Neuronal stem cell (in vitro differentiated cells): ENCODE data around the gene CCDC141.

Experiments used
- DNase-seq: peaks from one replicate; pipeline ENCODE4 v3.0.0-alpha.2; 2013; ENCODE audit warnings: low spot score
- H2AFZ ChIP-seq: one replicate; pipeline ENCODE4 v1.6.1; 2013; ENCODE audit warnings: mild to moderate bottlenecking, low read length, inconsistent platforms
- H2AK5ac ChIP-seq: 2 replicates; pipeline ENCODE4 v1.6.1; 2013; ENCODE audit warnings: low read depth, mild to moderate bottlenecking, inconsistent platforms, low read length, moderate library complexity, mixed read lengths
- H2BK120ac ChIP-seq: 2 replicates; pipeline ENCODE4 v1.6.1; 2013; ENCODE audit warnings: low read depth, mild to moderate bottlenecking, inconsistent platforms, low read length, moderate library complexity, mixed read lengths
- H2BK12ac ChIP-seq: one replicate; pipeline ENCODE4 v1.6.1; 2013; ENCODE audit warnings: low read length, inconsistent platforms
- H2BK15ac ChIP-seq: 2 replicates; pipeline ENCODE4 v1.6.1; 2013; ENCODE audit warnings: mild to moderate bottlenecking, low read length, inconsistent platforms, mixed read lengths
- H2BK5ac ChIP-seq: one replicate; pipeline ENCODE4 v1.6.1; 2013; ENCODE audit warnings: inconsistent platforms, mild to moderate bottlenecking, low read length, moderate library complexity
- H3K14ac ChIP-seq: one replicate; pipeline ENCODE4 v1.6.1; 2013; ENCODE audit warnings: low read length, inconsistent platforms
- H3K18ac ChIP-seq: 2 replicates; pipeline ENCODE4 v1.6.1; 2013; ENCODE audit warnings: low read length, inconsistent platforms
- H3K23ac ChIP-seq: 2 replicates; pipeline ENCODE4 v1.6.1; 2013; ENCODE audit warnings: low read depth, mild to moderate bottlenecking, mixed read lengths, low read length, inconsistent platforms; ENCODE audit not compliant: poor library complexity
- H3K27ac ChIP-seq: replicated peaks from 3 replicates; pipeline ENCODE4 v1.5.1; 2013; ENCODE audit warnings: low read length, inconsistent platforms
- H3K27me3 ChIP-seq, 3 experiments: 2 replicates each; pipeline ENCODE4 v1.6.1; 2013; ENCODE audit warnings: low read length in 3 of 3, mild to moderate bottlenecking in 2 of 3, inconsistent platforms in 1 of 3, low read depth in 1 of 3, mixed read lengths in 1 of 3, moderate library complexity in 1 of 3; ENCODE audit not compliant: control insufficient read depth in 3 of 3, insufficient read depth in 3 of 3
- H3K36me3 ChIP-seq, 2 donors: replicated peaks in 1 of 2; 2 replicates each; pipeline ENCODE4 v1.6.1; 2013; ENCODE audit warnings: low read length in 2 of 2; ENCODE audit not compliant: control insufficient read depth in 2 of 2, insufficient read depth in 2 of 2
- H3K4ac ChIP-seq: 2 replicates; pipeline ENCODE4 v1.6.1; 2013; ENCODE audit warnings: inconsistent platforms, mild to moderate bottlenecking, low read length, moderate library complexity
- H3K4me1 ChIP-seq, 2 donors: 1 replicate in 1 of 2; 2 replicates in 1 of 2; pipeline ENCODE4 v1.6.1; 2013; ENCODE audit warnings: low read length in 2 of 2, low read depth in 1 of 2; ENCODE audit not compliant: control insufficient read depth in 2 of 2, insufficient read depth in 1 of 2
- H3K4me2 ChIP-seq: one replicate; pipeline ENCODE4 v1.6.1; 2013; ENCODE audit warnings: mild to moderate bottlenecking, low read length, inconsistent platforms; ENCODE audit not compliant: insufficient read depth, poor library complexity, severe bottlenecking
- H3K4me3 ChIP-seq, 2 donors: 2 replicates each; pipeline ENCODE4 v1.5.1; 2013; ENCODE audit warnings: low read length in 2 of 2, mild to moderate bottlenecking in 2 of 2, inconsistent platforms in 1 of 2, moderate library complexity in 1 of 2
- H3K79me1 ChIP-seq: one replicate; pipeline ENCODE4 v1.6.1; 2013; ENCODE audit warnings: low read depth, mild to moderate bottlenecking, inconsistent platforms, low read length, moderate library complexity
- H3K9ac ChIP-seq: one replicate; pipeline ENCODE4 v1.6.1; 2013; ENCODE audit warnings: mild to moderate bottlenecking, low read depth, low read length, inconsistent platforms; ENCODE audit not compliant: poor library complexity
- H3K9me3 ChIP-seq, 2 donors: replicated peaks in 1 of 2; 2 replicates each; pipeline versions ENCODE3 to v1.6.1; 2013; ENCODE audit warnings: low read length in 2 of 2, mild to moderate bottlenecking in 2 of 2, inconsistent platforms in 1 of 2, low read depth in 1 of 2, mixed read lengths in 1 of 2, moderate library complexity in 1 of 2; ENCODE audit not compliant: control insufficient read depth in 2 of 2, insufficient read depth in 1 of 2
- H4K8ac ChIP-seq: one replicate; pipeline ENCODE4 v1.6.1; 2013; ENCODE audit warnings: low read depth, mild to moderate bottlenecking, inconsistent platforms, low read length, moderate library complexity
- H4K91ac ChIP-seq: one replicate; pipeline ENCODE4 v1.6.1; 2013; ENCODE audit warnings: low read length, low read depth, mild to moderate bottlenecking, inconsistent platforms; ENCODE audit not compliant: poor library complexity
- WGBS, 2 donors: extraction: QIAGEN DNeasy Blood & Tissue Kit; methylation state at CpG; one replicate each; pipeline ENCODE4 v1.1.7; 2013; ENCODE audit warnings: missing lambda C conversion rate in 2 of 2, mixed read lengths in 1 of 2; ENCODE audit not compliant: insufficient read length in 2 of 2, insufficient replicate concordance in 1 of 2; ENCODE audit errors: extremely low coverage in 2 of 2; 5-methylcytosine and 5-hydroxymethylcytosine counted together

CCDC141 gene

GRCh38 chr2:179005976-179006375, 44.0 kb downstream of the CCDC141 start:
- no peak overlapping the region for H3K4me3 ChIP-seq
- H2BK120ac ChIP-seq = no peak overlapping the region

GRCh38 chr2:178999476-178999875, 50.5 kb downstream of the CCDC141 start:
- Histone ChIP-seq H3K36me3 (no peaks in the 10 kb centered on the region), H3K14ac (no peak overlapping the region), H2AFZ (no peak overlapping the region), H3K9ac (no peak overlapping the region), H3K27me3 (no peaks in the 10 kb centered on the region), H3K23ac (no peak overlapping the region), H2BK12ac (no peak overlapping the region), H3K18ac (no peak overlapping the region), H4K8ac (no peak overlapping the region), H2BK15ac (no peak overlapping the region), H3K9me3 (no peaks in the 10 kb centered on the region), H3K27ac (no peak overlapping the region), H4K91ac (no peak overlapping the region), H3K4ac (no peak overlapping the region), H3K79me1 (no peaks in the 10 kb centered on the region), H3K4me1 (no peaks in the 10 kb centered on the region), H2AK5ac (no peak overlapping the region), H3K4me3 (no peak overlapping the region), H2BK5ac (no peak overlapping the region), H3K4me2 (no peak overlapping the region), H2BK120ac (no peak overlapping the region)
- no CpG with 5 or more reads among the region's 4 CpGs for WGBS, 2 donors
- DNase-seq = no peak

More at GRCh38 chr2:179005976-179006375, 44.0 kb downstream of the CCDC141 start:
- Histone ChIP-seq H3K23ac (no peak overlapping the region), H3K18ac (no peak overlapping the region), H3K36me3 (no peaks in the 10 kb centered on the region), H2BK12ac (no peak overlapping the region), H2AFZ (no peak overlapping the region), H3K4me2 (no peak overlapping the region), H4K8ac (no peak overlapping the region), H4K91ac (no peak overlapping the region), H3K4me1 (no peaks in the 10 kb centered on the region), H3K9ac (no peak overlapping the region), H3K9me3 (no peaks in the 10 kb centered on the region), H2BK15ac (no peak overlapping the region), H3K27ac (no peak overlapping the region), H2BK5ac (no peak overlapping the region), H3K27me3 (no peaks in the 10 kb centered on the region), H3K4ac (no peak overlapping the region), H2AK5ac (no peak overlapping the region), H3K14ac (no peak overlapping the region), H3K79me1 (no peaks in the 10 kb centered on the region)
- WGBS, 2 donors = no CpG with 5 or more reads among the region's 1 CpG
- DNase-seq = no peak

GRCh38 chr2:178998539-178998938, 51.4 kb downstream of the CCDC141 start:
- Histone ChIP-seq H2BK5ac (no peak overlapping the region), H3K14ac (no peak overlapping the region), H3K18ac (no peak overlapping the region), H4K91ac (no peak overlapping the region), H3K79me1 (no peaks in the 10 kb centered on the region), H3K4me2 (no peak overlapping the region), H4K8ac (no peak overlapping the region), H2BK12ac (no peak overlapping the region), H2BK15ac (no peak overlapping the region), H3K23ac (no peak overlapping the region), H3K9ac (no peak overlapping the region), H3K4me1 (no peaks in the 10 kb centered on the region), H2AFZ (no peak overlapping the region), H3K27ac (no peak overlapping the region), H2AK5ac (no peak overlapping the region), H3K4me3 (no peak overlapping the region), H3K9me3 (peaks cover 0 to 3% of the 10 kb centered on the region in 2 donors), H3K4ac (no peak overlapping the region), H3K36me3 (no peaks in the 10 kb centered on the region), H3K27me3 (no peaks in the 10 kb centered on the region), H2BK120ac (no peak overlapping the region)
- WGBS, 2 donors = no CpG with 5 or more reads among the region's 2 CpGs
- no peak for DNase-seq

- Histone ChIP-seq H2BK5ac (no peak overlapping the region), H3K79me1 (no peaks in the 10 kb centered on the region), H2BK120ac (no peak overlapping the region), H2BK15ac (no peak overlapping the region), H2AK5ac (no peak overlapping the region), H3K27me3 (no peaks in the 10 kb centered on the region), H3K4me1 (no peaks in the 10 kb centered on the region), H3K4me2 (no peak overlapping the region), H3K9me3 (peaks cover 0 to 3% of the 10 kb centered on the region in 2 donors), H3K27ac (no peak overlapping the region), H3K4me3 (no peak overlapping the region), H4K8ac (no peak overlapping the region), H3K18ac (no peak overlapping the region), H3K23ac (no peak overlapping the region), H2AFZ (no peak overlapping the region), H4K91ac (no peak overlapping the region), H3K14ac (no peak overlapping the region), H3K4ac (no peak overlapping the region), H3K36me3 (no peaks in the 10 kb centered on the region), H2BK12ac (no peak overlapping the region), H3K9ac (no peak overlapping the region)
- no CpG with 5 or more reads among the region's 2 CpGs for WGBS, 2 donors
- no peak for DNase-seq
Observed at GRCh38 chr2:178997477-178997876, 52.5 kb downstream of the CCDC141 start.
